ENCODE data around the gene NRP2. TPM values are rescaled to one million over a fixed set of nuclear protein-coding genes. Genes with fewer than 3 reads are reported as not detected.

The NRP2 gene
- total RNA-seq, 1 experiment from 2014 or later, result 31.0 TPM

DNA sequence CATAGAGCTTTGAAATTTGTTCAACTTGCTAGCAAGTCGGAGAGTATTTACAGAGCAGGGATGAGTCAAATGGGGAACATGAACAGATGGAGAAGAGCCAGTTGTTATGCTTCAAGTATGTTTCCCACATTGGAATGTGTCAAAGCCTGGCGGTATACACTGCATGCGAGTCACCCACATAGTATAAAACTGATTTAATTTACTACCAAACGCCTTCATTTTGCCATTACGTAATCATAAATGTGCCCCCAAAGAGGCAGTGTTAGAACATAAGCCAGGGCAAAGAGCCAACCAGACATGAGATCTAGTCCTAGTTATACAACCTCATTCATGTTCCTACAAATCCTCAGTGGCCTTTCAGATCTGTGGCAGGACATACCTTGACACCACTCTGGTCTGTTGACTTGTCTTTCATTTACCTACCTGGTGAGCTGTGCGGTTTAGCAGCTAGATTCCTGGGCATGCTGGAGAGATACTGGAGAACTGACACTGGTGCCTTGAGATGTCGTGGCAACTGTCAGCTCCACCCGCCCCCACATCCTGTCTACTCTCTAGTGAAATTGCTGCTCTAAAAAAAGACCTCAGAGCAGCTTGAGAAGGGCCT is 21.7 kb upstream of the NRP2 start:
- no peak overlapping the region for H3K4me3 ChIP-seq
- TF ChIP-seq, protein P1, sequence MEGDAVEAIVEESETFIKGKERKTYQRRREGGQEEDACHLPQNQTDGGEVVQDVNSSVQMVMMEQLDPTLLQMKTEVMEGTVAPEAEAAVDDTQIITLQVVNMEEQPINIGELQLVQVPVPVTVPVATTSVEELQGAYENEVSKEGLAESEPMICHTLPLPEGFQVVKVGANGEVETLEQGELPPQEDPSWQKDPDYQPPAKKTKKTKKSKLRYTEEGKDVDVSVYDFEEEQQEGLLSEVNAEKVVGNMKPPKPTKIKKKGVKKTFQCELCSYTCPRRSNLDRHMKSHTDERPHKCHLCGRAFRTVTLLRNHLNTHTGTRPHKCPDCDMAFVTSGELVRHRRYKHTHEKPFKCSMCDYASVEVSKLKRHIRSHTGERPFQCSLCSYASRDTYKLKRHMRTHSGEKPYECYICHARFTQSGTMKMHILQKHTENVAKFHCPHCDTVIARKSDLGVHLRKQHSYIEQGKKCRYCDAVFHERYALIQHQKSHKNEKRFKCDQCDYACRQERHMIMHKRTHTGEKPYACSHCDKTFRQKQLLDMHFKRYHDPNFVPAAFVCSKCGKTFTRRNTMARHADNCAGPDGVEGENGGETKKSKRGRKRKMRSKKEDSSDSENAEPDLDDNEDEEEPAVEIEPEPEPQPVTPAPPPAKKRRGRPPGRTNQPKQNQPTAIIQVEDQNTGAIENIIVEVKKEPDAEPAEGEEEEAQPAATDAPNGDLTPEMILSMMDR (conservative IDR thresholded peaks at IDR 0.05), result no peak
- no peak for TF ChIP-seq EZH2 (IDR thresholded peaks at IDR 0.05; ENCODE audit: low read depth)
- H3K79me2 ChIP-seq (ENCODE audit: low read depth), result no peaks in the 10 kb centered on the region
- no TSS peak for BruUV-seq (replicated peaks)
- no peaks in the 10 kb centered on the region for H3F3A ChIP-seq (ENCODE audit: insufficient read depth, low read depth)
- H3K27me3 ChIP-seq (ENCODE audit: insufficient read depth, low read depth), result no peaks in the 10 kb centered on the region
- no peak overlapping the region for H3K27ac ChIP-seq
- no peaks in the 10 kb centered on the region for H3K9me2 ChIP-seq (ENCODE audit: insufficient read depth)
- intact Hi-C loops (cut with micrococcal nuclease; ENCODE audit: unreplicated experiment), result no loop called here
- no peak overlapping the region for H3K4me2 ChIP-seq
- peaks cover 2% of the 10 kb centered on the region for H3K4me1 ChIP-seq (replicated peaks; ENCODE audit: insufficient read depth)
- no peaks in the 10 kb centered on the region for H3K36me3 ChIP-seq (ENCODE audit: low read depth)
- POLR2A ChIA-PET (ENCODE audit: unreplicated experiment), result no interaction called here
- CTCF ChIA-PET, result no interaction called here
- DNase-seq, result no peak
- no peaks in the 10 kb centered on the region for H4K20me1 ChIP-seq (ENCODE audit: insufficient read depth)
- no peak overlapping the region for H2AFZ ChIP-seq
- H3K9me3 ChIP-seq (ENCODE audit: insufficient read depth, low read depth), result no peaks in the 10 kb centered on the region

DNA sequence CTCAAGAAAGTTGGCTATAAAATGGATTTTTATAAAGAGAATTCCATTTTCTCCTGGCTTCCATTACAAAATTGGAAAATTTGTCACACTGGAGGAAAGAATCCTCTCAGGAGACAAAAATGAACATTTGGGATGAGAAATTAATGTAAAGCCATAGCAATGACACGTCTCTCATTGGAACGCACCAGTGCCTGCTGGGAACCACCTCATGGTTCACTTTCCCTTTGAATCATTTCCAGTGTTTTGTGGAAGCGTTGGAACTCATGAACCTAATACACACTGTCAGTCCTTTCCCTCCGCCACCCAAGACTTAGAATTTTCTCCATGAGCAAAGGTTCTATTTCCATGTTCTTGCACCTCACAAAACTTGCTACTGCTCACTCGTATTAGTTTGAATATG is 21.0 kb upstream of the NRP2 start:
- BruUV-seq (replicated peaks), result no TSS peak
- ChIA-PET CTCF (no interaction called here), POLR2A (ENCODE audit: unreplicated experiment) (no interaction called here)
- Histone ChIP-seq H4K20me1 (ENCODE audit: insufficient read depth) (no peaks in the 10 kb centered on the region), H3K79me2 (ENCODE audit: low read depth) (no peaks in the 10 kb centered on the region), H3K36me3 (ENCODE audit: low read depth) (no peaks in the 10 kb centered on the region), H3K27me3 (ENCODE audit: insufficient read depth, low read depth) (no peaks in the 10 kb centered on the region), H3K27ac (no peak overlapping the region), H3F3A (ENCODE audit: insufficient read depth, low read depth) (no peaks in the 10 kb centered on the region), H3K9me3 (ENCODE audit: insufficient read depth, low read depth) (no peaks in the 10 kb centered on the region), H3K4me3 (no peak overlapping the region), H3K4me2 (no peak overlapping the region), H2AFZ (no peak overlapping the region), H3K4me1 (replicated peaks; ENCODE audit: insufficient read depth) (peaks cover 8% of the 10 kb centered on the region), H3K9me2 (ENCODE audit: insufficient read depth) (no peaks in the 10 kb centered on the region)
- intact Hi-C loops (cut with micrococcal nuclease; ENCODE audit: unreplicated experiment), result no loop called here
- TF ChIP-seq, protein P1 (conservative IDR thresholded peaks at IDR 0.05), result no peak
- DNase-seq, result no peak

DNA sequence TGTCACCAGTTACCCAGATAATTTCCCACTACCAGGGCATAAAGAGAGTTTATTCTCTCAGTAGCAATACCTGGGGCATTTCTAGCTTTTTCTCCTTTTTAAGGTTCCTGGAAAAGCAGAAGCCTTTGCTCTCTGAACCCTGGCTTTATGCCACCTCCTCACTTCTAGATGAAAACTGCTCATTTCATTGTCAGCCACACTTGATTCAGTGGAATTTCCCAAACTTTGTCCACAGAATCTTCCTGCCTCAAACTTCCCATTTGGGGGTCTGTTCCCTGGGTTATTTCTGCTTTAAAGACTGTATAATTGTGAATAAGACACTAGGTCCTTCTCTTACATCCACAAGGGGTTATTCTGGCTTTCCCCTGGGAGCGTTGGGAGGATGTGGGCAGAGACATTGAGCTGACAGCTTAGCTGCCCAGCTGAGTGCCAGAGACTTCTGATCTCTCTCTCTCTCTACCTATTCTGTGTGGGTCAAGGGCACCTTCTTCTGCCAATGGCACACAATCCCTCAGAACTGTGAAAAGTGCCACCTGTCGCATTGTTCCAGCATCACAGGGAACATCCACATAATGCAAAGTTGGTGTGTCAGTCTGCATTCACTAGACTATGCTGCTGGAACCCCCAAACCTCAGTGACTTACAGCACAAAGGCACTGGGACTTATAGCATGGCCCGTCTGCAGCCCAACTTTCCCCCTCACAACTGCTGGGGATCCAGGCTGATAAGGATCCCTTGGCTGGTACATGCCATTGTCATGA is 19.9 kb upstream of the NRP2 start:
- no peak overlapping the region for H2AFZ ChIP-seq
- no peaks in the 10 kb centered on the region for H3K9me3 ChIP-seq (ENCODE audit: insufficient read depth, low read depth)
- no peak overlapping the region for H3K4me2 ChIP-seq
- no TSS peak for BruUV-seq (replicated peaks)
- H3K4me3 ChIP-seq, result no peak overlapping the region
- H3K27me3 ChIP-seq (ENCODE audit: insufficient read depth, low read depth), result no peaks in the 10 kb centered on the region
- POLR2A ChIA-PET (ENCODE audit: unreplicated experiment), result no interaction called here
- H3K27ac ChIP-seq, result no peak overlapping the region
- peaks cover 10% of the 10 kb centered on the region for H3K4me1 ChIP-seq (replicated peaks; ENCODE audit: insufficient read depth)
- H3K9me2 ChIP-seq (ENCODE audit: insufficient read depth), result no peaks in the 10 kb centered on the region
- H4K20me1 ChIP-seq (ENCODE audit: insufficient read depth), result no peaks in the 10 kb centered on the region
- DNase-seq, result no peak
- no peaks in the 10 kb centered on the region for H3K79me2 ChIP-seq (ENCODE audit: low read depth)
- no peaks in the 10 kb centered on the region for H3F3A ChIP-seq (ENCODE audit: insufficient read depth, low read depth)
- intact Hi-C loops (cut with micrococcal nuclease; ENCODE audit: unreplicated experiment), result no loop called here
- TF ChIP-seq EZH2 (IDR thresholded peaks at IDR 0.05; ENCODE audit: low read depth), result no peak
- TF ChIP-seq, protein P1 (conservative IDR thresholded peaks at IDR 0.05), result no peak
- no peaks in the 10 kb centered on the region for H3K36me3 ChIP-seq (ENCODE audit: low read depth)
- CTCF ChIA-PET, result no interaction called here

Measured in PC-9 (cell line).